H1 (cell line): ENCODE results near the gene ATP8B2. TPM values are rescaled to one million over a fixed set of nuclear protein-coding genes. Genes with fewer than 3 reads are reported as not detected.
A peak's percentile ranks its signal among the peaks of the same experiment; 100 is the strongest.

Experiments
- CTCF ChIA-PET: fragments of 300-600 bp; sonication (Branson Sonifier 250); formaldehyde crosslinking; loops from one replicate; lab custom pipeline; 2021; ENCODE audit not compliant: partially characterized antibody; lab: Charles Lee
- POLR2A ChIA-PET: fragments of 300-600 bp; sonication (Branson Sonifier 250); formaldehyde crosslinking; loops from one replicate; lab custom pipeline; 2021; ENCODE audit warnings: inconsistent platforms; ENCODE audit not compliant: partially characterized antibody; lab: Charles Lee
- DNase-seq, 2 experiments: peaks; one replicate each; pipeline versions ENCODE4 v3.0.0 to v3.0.0-alpha.2; 2010 to 2022; ENCODE audit warnings: low spot score in 2 of 2, low read depth in 1 of 2, mixed read lengths in 1 of 2
- FAIRE-seq: peaks from 2 replicates; lab custom pipeline; 2011; peaks lifted over from hg19 to GRCh38; lab: Jason Lieb, UNC
- H2AFZ ChIP-seq: 2 replicates; pipeline ENCODE4 v1.8.1; 2012; ENCODE audit warnings: low read length, inconsistent platforms
- H2AK5ac ChIP-seq: 2 replicates; pipeline ENCODE4 v1.6.1; 2013; ENCODE audit warnings: low read depth, low read length
- H2BK120ac ChIP-seq: replicated peaks from 2 replicates; pipeline ENCODE3; 2013; ENCODE audit warnings: low read depth, low read length, inconsistent platforms
- H2BK12ac ChIP-seq: 2 replicates; pipeline ENCODE4 v1.6.1; 2013; ENCODE audit warnings: low read depth, low read length
- H2BK15ac ChIP-seq: 2 replicates; pipeline ENCODE4 v1.6.1; 2013; ENCODE audit warnings: low read length
- H2BK20ac ChIP-seq: 2 replicates; pipeline ENCODE4 v1.6.1; 2013; ENCODE audit warnings: low read length
- H2BK5ac ChIP-seq: 2 replicates; pipeline ENCODE4 v1.6.1; 2013; ENCODE audit warnings: low read depth, low read length
- H3K14ac ChIP-seq: 2 replicates; pipeline ENCODE4 v1.6.1; 2013; ENCODE audit warnings: inconsistent platforms; ENCODE audit not compliant: insufficient read length
- H3K18ac ChIP-seq: 2 replicates; pipeline ENCODE4 v1.6.1; 2013; ENCODE audit warnings: low read length; ENCODE audit errors: extremely low read depth
- H3K23ac ChIP-seq: 2 replicates; pipeline ENCODE4 v1.6.1; 2013; ENCODE audit warnings: inconsistent platforms; ENCODE audit not compliant: insufficient read length
- H3K23me2 ChIP-seq: 2 replicates; pipeline ENCODE4 v1.6.1; 2013; ENCODE audit warnings: low read depth, low read length
- H3K27ac ChIP-seq: 2 replicates; pipeline ENCODE4 v1.6.1; 2011; ENCODE audit warnings: low read depth, low read length, inconsistent platforms
- H3K27me3 ChIP-seq, 4 experiments: replicated peaks in 1 of 4; 1 replicate in 1 of 4; 2 replicates in 3 of 4; pipeline versions ENCODE4 v1.6.1 to v1.8.1; 2011 to 2013; ENCODE audit warnings: low read length in 3 of 4, mild to moderate bottlenecking in 3 of 4, inconsistent platforms in 2 of 4, mixed read lengths in 2 of 4, moderate library complexity in 1 of 4; ENCODE audit not compliant: control insufficient read depth in 3 of 4, insufficient read depth in 3 of 4; ENCODE audit errors: extremely low read depth in 1 of 4
- H3K36me3 ChIP-seq, 4 experiments: 2 replicates each; pipeline versions ENCODE4 v1.6.1 to v1.8.1; 2011 to 2013; ENCODE audit warnings: mild to moderate bottlenecking in 4 of 4, low read length in 3 of 4, moderate library complexity in 2 of 4, control low read depth in 1 of 4, inconsistent platforms in 1 of 4; ENCODE audit not compliant: insufficient read depth in 4 of 4, control insufficient read depth in 2 of 4
- H3K4ac ChIP-seq: replicated peaks from 2 replicates; pipeline ENCODE3; 2013; ENCODE audit warnings: low read length, low read depth, mixed read lengths, inconsistent platforms; ENCODE audit not compliant: insufficient read length
- H3K4me1 ChIP-seq, 4 experiments: replicated peaks in 1 of 4; 1 replicate in 1 of 4; 2 replicates in 3 of 4; pipeline versions ENCODE4 v1.6.1 to v1.8.1; 2011 to 2013; ENCODE audit warnings: low read length in 3 of 4, inconsistent platforms in 2 of 4, mixed read lengths in 1 of 4; ENCODE audit not compliant: insufficient read depth in 4 of 4, control insufficient read depth in 3 of 4
- H3K4me2 ChIP-seq, 2 experiments: 2 replicates each; pipeline versions ENCODE4 v1.6.1 to v1.8.1; 2011 to 2013; ENCODE audit warnings: low read depth in 2 of 2, low read length in 2 of 2, control low read depth in 1 of 2, inconsistent platforms in 1 of 2, mild to moderate bottlenecking in 1 of 2; ENCODE audit not compliant: insufficient read depth in 1 of 2
- H3K4me3 ChIP-seq, 4 experiments: fragments of 200-600, 300-600 bp in 1 of 4; sonication (generic), shearing (Covaris generic), sonication (Bioruptor Twin) in 1 of 4; 2 replicates each; pipeline versions ENCODE4 v1.5.1 to v1.8.1; 2011 to 2016; ENCODE audit warnings: low read length in 4 of 4, low read depth in 3 of 4, control low read depth in 2 of 4, inconsistent platforms in 2 of 4, mild to moderate bottlenecking in 2 of 4, mixed read lengths in 1 of 4, moderate library complexity in 1 of 4; ENCODE audit not compliant: insufficient read depth in 2 of 4; ENCODE audit errors: extremely low read depth in 1 of 4
- H3K56ac ChIP-seq: replicated peaks from 2 replicates; pipeline ENCODE3; 2013; ENCODE audit warnings: low read depth, mild to moderate bottlenecking, mixed read lengths, low read length, inconsistent platforms; ENCODE audit not compliant: insufficient read length
- H3K79me1 ChIP-seq: 2 replicates; pipeline ENCODE4 v1.6.1; 2013; ENCODE audit warnings: low read depth, low read length, control low read depth
- H3K79me2 ChIP-seq, 2 experiments: 2 replicates each; pipeline versions ENCODE4 v1.6.1 to v1.8.1; 2012 to 2013; ENCODE audit warnings: low read length in 2 of 2, mild to moderate bottlenecking in 2 of 2, inconsistent platforms in 1 of 2; ENCODE audit not compliant: insufficient read depth in 2 of 2, control insufficient read depth in 1 of 2
- H3K9ac ChIP-seq, 4 experiments: replicated peaks in 1 of 4; 1 replicate in 1 of 4; 2 replicates in 3 of 4; pipeline versions ENCODE4 v1.6.1 to v1.8.1; 2011 to 2013; ENCODE audit warnings: low read depth in 3 of 4, low read length in 3 of 4, control low read depth in 2 of 4, mild to moderate bottlenecking in 2 of 4, moderate library complexity in 2 of 4, inconsistent platforms in 1 of 4; ENCODE audit errors: extremely low read depth in 1 of 4
- H3K9me3 ChIP-seq, 2 experiments: 2 replicates each; pipeline versions ENCODE4 v1.6.1 to v1.8.1; 2012 to 2013; ENCODE audit warnings: mild to moderate bottlenecking in 2 of 2, moderate library complexity in 2 of 2, control low read depth in 1 of 2, inconsistent platforms in 1 of 2, low read depth in 1 of 2, low read length in 1 of 2, mixed read lengths in 1 of 2; ENCODE audit not compliant: insufficient read depth in 2 of 2
- H4K20me1 ChIP-seq, 2 experiments: replicated peaks in 1 of 2; 2 replicates each; pipeline versions ENCODE3 to v1.8.1; 2011 to 2013; ENCODE audit warnings: inconsistent platforms in 2 of 2, low read length in 2 of 2, mild to moderate bottlenecking in 1 of 2; ENCODE audit not compliant: insufficient read depth in 2 of 2, control insufficient read depth in 1 of 2
- H4K5ac ChIP-seq: 2 replicates; pipeline ENCODE4 v1.6.1; 2013; ENCODE audit warnings: low read length, low read depth, mixed read lengths, inconsistent platforms; ENCODE audit not compliant: insufficient read length
- H4K8ac ChIP-seq: 2 replicates; pipeline ENCODE4 v1.8.0; 2013; ENCODE audit warnings: mild to moderate bottlenecking, moderate library complexity, low read length, inconsistent platforms; ENCODE audit not compliant: insufficient read depth; ENCODE audit errors: extremely low read depth
- H4K91ac ChIP-seq: replicated peaks from 2 replicates; pipeline ENCODE3; 2013; ENCODE audit warnings: low read length, mixed read lengths, inconsistent platforms; ENCODE audit not compliant: insufficient read length
- BCL11A ChIP-seq, 2 experiments: IDR thresholded peaks; one replicate each; pipeline ENCODE4 v1.6.1; 2011; ENCODE audit warnings: low read depth in 2 of 2, low read length in 2 of 2, mild to moderate bottlenecking in 2 of 2
- CHD1 ChIP-seq: IDR thresholded peaks from 2 replicates; pipeline ENCODE4 v1.6.1; 2012; ENCODE audit warnings: low read depth, low read length, improper control_type of control experiment
- EZH2 ChIP-seq: fragments of 200-600 bp; sonication (generic); IDR thresholded peaks from 2 replicates; pipeline ENCODE4 v1.7.1; 2012; ENCODE audit warnings: low read depth, mild to moderate bottlenecking, moderate library complexity, low read length, inconsistent platforms; ENCODE audit not compliant: severe bottlenecking
- KDM4A ChIP-seq: IDR thresholded peaks from one replicate; pipeline ENCODE4 v1.7.1; 2012; ENCODE audit warnings: low read depth, mild to moderate bottlenecking, moderate library complexity, low read length, inconsistent platforms; ENCODE audit not compliant: severe bottlenecking
- NANOG ChIP-seq: IDR thresholded peaks from 2 replicates; pipeline ENCODE4 v1.6.1; 2011; ENCODE audit warnings: low read length, low read depth, mild to moderate bottlenecking, inconsistent platforms; ENCODE audit not compliant: insufficient read depth, poor library complexity, severe bottlenecking
- NRF1 ChIP-seq: IDR thresholded peaks from 2 replicates; pipeline ENCODE4 v1.6.1; 2011; ENCODE audit warnings: mild to moderate bottlenecking, low read depth, low read length, improper control_type of control experiment
- RAD21 ChIP-seq, 2 experiments: IDR thresholded peaks in 1 of 2; conservative IDR thresholded peaks in 1 of 2; 2 replicates each; pipeline ENCODE4 v1.6.1; 2011; ENCODE audit warnings: low read depth in 2 of 2, low read length in 2 of 2, improper control_type of control experiment in 1 of 2, inconsistent platforms in 1 of 2, mild to moderate bottlenecking in 1 of 2, moderate library complexity in 1 of 2
- RXRA ChIP-seq: IDR thresholded peaks from 2 replicates; pipeline ENCODE4 v1.6.1; 2011; ENCODE audit warnings: low read depth, mild to moderate bottlenecking, low read length, moderate library complexity; ENCODE audit not compliant: insufficient read depth
- SP4 ChIP-seq: IDR thresholded peaks from 2 replicates; pipeline ENCODE4 v1.6.1; 2012; ENCODE audit warnings: low read length, inconsistent platforms
- SRF ChIP-seq: IDR thresholded peaks from 2 replicates; pipeline ENCODE4 v1.6.1; 2011; ENCODE audit warnings: mild to moderate bottlenecking, low read depth, low read length, moderate library complexity
- SUZ12 ChIP-seq: fragments of 200-600 bp; sonication (generic); IDR thresholded peaks from 2 replicates; pipeline ENCODE4 v1.6.1; 2012; ENCODE audit warnings: mild to moderate bottlenecking, inconsistent platforms, low read length, moderate library complexity, mixed read lengths
- TAF1 ChIP-seq: IDR thresholded peaks from 2 replicates; pipeline ENCODE4 v1.6.1; 2011; ENCODE audit warnings: mild to moderate bottlenecking, low read depth, low read length
- TCF12 ChIP-seq: IDR thresholded peaks from 2 replicates; pipeline ENCODE4 v1.6.1; 2011; ENCODE audit warnings: low read depth, mild to moderate bottlenecking, low read length
- WGBS, 2 experiments: shearing (Covaris generic) in 1 of 2; methylation state at CpG; one replicate each; pipeline versions ENCODE4 v1.1.6 to v1.1.7; 2013 to 2015; ENCODE audit warnings: low lambda C conversion rate in 2 of 2, mixed read lengths in 2 of 2, inconsistent platforms in 1 of 2, low coverage in 1 of 2, missing lambda C conversion rate in 1 of 2; ENCODE audit not compliant: insufficient replicate concordance in 2 of 2, insufficient coverage in 1 of 2, insufficient read length in 1 of 2; ENCODE audit errors: extremely low coverage in 1 of 2, missing lambda C conversion rate in 1 of 2; 5-methylcytosine and 5-hydroxymethylcytosine counted together
- polyA plus RNA-seq, 7 experiments: library from polyadenylated mRNA; depleted of rRNA in 3 of 7; stranded (reverse) in 5 of 7; unstranded in 2 of 7; fragments of >200 nt in 5 of 7; fragments of 200-250 nt in 2 of 7; gene quantifications; 1 replicate in 5 of 7; 2 replicates in 1 of 7; 4 replicates in 1 of 7; pipeline versions ENCODE4 v1.2.1 to v1.2.3, GENCODE V29; 2011 to 2013; ENCODE audit warnings: missing spikeins in 2 of 7, mixed read lengths in 2 of 7
- total RNA-seq: library from RNA; stranded (reverse); fragmentation: NEBNext Ultra II Directional; extraction: Animal tissue kit (Norgen Biotek cat#: 25700); gene quantifications from 2 replicates; pipeline ENCODE4 v1.2.1, GENCODE V29; 2021
- TF ChIP-seq, protein P1 (sequence below): IDR thresholded peaks from 2 replicates; pipeline ENCODE4 v1.6.1; 2011; ENCODE audit warnings: low read depth, mild to moderate bottlenecking, low read length; ENCODE audit not compliant: insufficient read depth

Gene ATP8B2
- total and polyA plus RNA-seq, 2 of the 8 experiments (the other 6 are each of a cell fraction or from before 2014, with no cell fraction given) = 61.4 to 70.1 TPM

DNA sequence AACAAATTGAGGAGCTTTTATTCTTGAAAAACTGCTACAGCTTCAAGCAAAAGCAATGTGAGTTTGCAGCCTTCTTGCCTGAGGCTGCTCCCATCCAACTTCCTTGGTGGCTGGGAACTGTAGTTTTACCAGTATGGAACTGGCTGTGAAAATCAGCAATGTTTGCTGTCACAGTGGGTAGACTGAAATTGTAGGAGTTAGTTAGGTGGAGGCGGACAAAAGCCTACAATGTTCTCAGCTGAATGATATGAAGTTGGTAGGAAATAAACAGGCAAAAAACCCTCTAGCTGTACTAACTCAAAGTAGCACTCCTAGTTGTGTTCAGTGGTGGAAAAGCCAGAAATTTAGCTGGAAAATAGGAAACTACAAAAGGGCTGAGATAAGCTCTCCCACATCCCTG, 34.4 kb upstream of the ATP8B2 start:
- Histone ChIP-seq H2BK12ac (no peak overlapping the region), H2BK120ac (no peak overlapping the region), H3K9me3 (peaks cover 7 to 11% of the 10 kb centered on the region in 2 experiments), H3K4me2 (no peak overlapping the region), H2BK5ac (no peak overlapping the region), H3K23ac (no peak overlapping the region), H3K14ac (no peak overlapping the region), H2AK5ac (no peak overlapping the region), H3K18ac (no peak overlapping the region), H3K56ac (no peak overlapping the region), H4K20me1 (no peaks in the 10 kb centered on the region), H3K4me3 (no peak overlapping the region), H2AFZ (peak overlapping the region; percentile 23), H3K4me1 (no peaks in the 10 kb centered on the region), H3K36me3 (no peaks in the 10 kb centered on the region), H3K27ac (no peak overlapping the region), H2BK15ac (no peak overlapping the region), H3K27me3 (no peaks in the 10 kb centered on the region), H3K4ac (no peak overlapping the region), H3K9ac (no peak overlapping the region), H3K79me2 (no peaks in the 10 kb centered on the region), H2BK20ac (no peak overlapping the region), H4K91ac (no peak overlapping the region), H4K5ac (no peak overlapping the region), H3K79me1 (no peaks in the 10 kb centered on the region), H3K23me2 (peaks cover 3% of the 10 kb centered on the region; the same call in 1 of the 2 replicates), H4K8ac (no peak overlapping the region)
- 90% methylated on average over 1 of the region's 1 CpG; no CpG with 5 or more reads in 1 of the 2 experiments for WGBS, 2 experiments
- TF ChIP-seq RAD21 (IDR thresholded peaks at IDR 0.05 in 1 of 2, conservative IDR thresholded peaks at IDR 0.05 in 1 of 2; ENCODE audit: low read depth in 2 of 2, low read length in 2 of 2) = no peak
- no peak for TF ChIP-seq NRF1
- no peak for TF ChIP-seq TAF1
- TF ChIP-seq KDM4A = no peak
- no peak for TF ChIP-seq CHD1
- no peak for TF ChIP-seq EZH2
- no peak for TF ChIP-seq SRF
- no peak for TF ChIP-seq NANOG
- TF ChIP-seq TCF12 = no peak
- no peak for TF ChIP-seq SP4
- TF ChIP-seq BCL11A (IDR thresholded peaks at IDR 0.05; ENCODE audit: low read depth in 2 of 2, low read length in 2 of 2) = no peak
- TF ChIP-seq SUZ12 = no peak
- TF ChIP-seq RXRA = no peak
- TF ChIP-seq, protein P1, sequence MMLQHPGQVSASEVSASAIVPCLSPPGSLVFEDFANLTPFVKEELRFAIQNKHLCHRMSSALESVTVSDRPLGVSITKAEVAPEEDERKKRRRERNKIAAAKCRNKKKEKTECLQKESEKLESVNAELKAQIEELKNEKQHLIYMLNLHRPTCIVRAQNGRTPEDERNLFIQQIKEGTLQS = no peak
- DNase-seq (no peak), FAIRE-seq (no peak)
- ChIA-PET CTCF (interaction anchor here (0.6 to 1.7 kb wide), 8 partner anchors 11 to 256 kb away, joined by 3 to 7 read pairs (median 4); no protein-coding TSS in a partner anchor), POLR2A (interaction anchor here (0.6 to 1.3 kb wide), 3 partner anchors 25 to 953 kb away, joined by 3 read pairs; no protein-coding TSS in a partner anchor)
